Measurements from ENCODE around the gene DDX41. TPM values are rescaled to one million over a fixed set of nuclear protein-coding genes. Genes with fewer than 3 reads are reported as not detected.
A peak's percentile ranks its signal among the peaks of the same experiment; 100 is the strongest.

The DDX41 gene
- total and polyA plus RNA-seq, 2 donors (not counting 3 experiments of a cell fraction or from before 2014, with no cell fraction given), result 103 to 118 TPM

DNA sequence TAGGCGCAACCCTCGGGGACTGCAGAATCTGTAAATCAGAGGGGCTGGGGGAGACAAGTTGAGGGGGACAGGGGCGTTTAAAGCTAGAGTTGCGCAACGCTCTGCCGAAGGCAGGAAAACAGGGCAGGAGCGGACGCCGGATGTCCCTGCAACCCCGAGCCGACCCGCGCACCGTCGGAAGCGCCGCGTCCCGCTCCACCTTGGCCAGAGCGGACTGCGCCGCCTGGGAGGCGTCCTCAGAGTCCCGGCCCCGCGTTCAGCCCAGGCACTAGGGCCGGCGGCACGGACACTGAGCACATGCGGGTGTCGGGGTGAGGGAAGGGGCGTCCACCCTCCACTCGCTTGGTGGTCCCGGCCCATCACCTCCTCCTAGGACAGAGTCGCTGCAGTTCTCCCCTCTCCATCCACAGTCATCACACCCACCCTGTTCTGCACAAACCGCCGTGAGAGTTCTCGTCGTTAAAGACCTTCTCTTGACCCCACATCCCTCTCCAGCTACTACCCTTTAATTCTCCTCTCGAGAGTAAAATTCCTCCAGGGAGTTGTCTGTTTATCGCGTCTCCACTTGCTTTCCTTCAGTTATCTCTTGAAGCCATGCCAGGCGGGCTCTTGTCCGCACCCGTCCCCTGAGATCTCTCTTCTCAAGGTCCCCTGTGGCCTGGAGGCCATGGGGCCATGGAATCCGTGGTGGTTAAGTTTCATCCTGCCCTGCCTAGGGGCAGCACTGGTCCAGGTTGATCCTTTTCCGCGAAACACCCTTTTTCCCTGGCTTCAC lies 18.6 kb downstream of the DDX41 start:
- H3K4me1 ChIP-seq (ENCODE audit: control insufficient read depth, extremely low read depth, insufficient read depth, low read length), result peaks cover 34% of the 10 kb centered on the region
- H3K36me3 ChIP-seq (ENCODE audit: control insufficient read depth in 2 of 2, extremely low read depth in 1 of 2, insufficient read depth in 2 of 2, low read length in 2 of 2), result peaks cover 2 to 3% of the 10 kb centered on the region in 2 experiments
- H3K9me1 ChIP-seq (replicated peaks; ENCODE audit: control insufficient read depth, extremely low read depth, insufficient read depth, low read length), result no peaks in the 10 kb centered on the region
- dilution Hi-C loops (cut with MboI; ENCODE audit: extremely low pct_ligation_motif_present, low sequenced_read_pairs) (no loop called here), intact Hi-C loops (cut with micrococcal nuclease) (loop anchor here (10.0 kb wide), 2 partner anchors 617 to 963 kb away; partner anchors contain the start of genes N4BP3 and RNF44)
- TSS peak; percentile 28 for BruUV-seq (replicated peaks)
- peak overlapping the region; percentile 1 to 38 (median 31) for H3K4me3 ChIP-seq (replicated peaks in 1 of 3; ENCODE audit: insufficient read depth in 1 of 3, low read depth in 1 of 3, low read length in 3 of 3)
- TF ChIP-seq MYC (IDR thresholded peaks at IDR 0.05; ENCODE audit: low read depth, low read length) (no peak), POLR2AphosphoS5 (IDR thresholded peaks at IDR 0.05; ENCODE audit: insufficient read depth, low read depth, low read length) (no peak), POLR2A (IDR thresholded peaks at IDR 0.05; ENCODE audit: low read depth, low read length) (no peak), EZH2 (IDR thresholded peaks at IDR 0.05; ENCODE audit: borderline replicate concordance, low read depth, low read length, severe bottlenecking) (no peak), GATA2 (IDR thresholded peaks at IDR 0.05; ENCODE audit: insufficient read depth, insufficient read length, low read depth, low read length) (no peak), JUN (IDR thresholded peaks at IDR 0.05; ENCODE audit: borderline replicate concordance, insufficient read depth, insufficient read length, low read depth) (no peak), FOS (IDR thresholded peaks at IDR 0.05; ENCODE audit: borderline replicate concordance, insufficient read depth, low read length) (no peak)
- TF ChIP-seq, protein P1, sequence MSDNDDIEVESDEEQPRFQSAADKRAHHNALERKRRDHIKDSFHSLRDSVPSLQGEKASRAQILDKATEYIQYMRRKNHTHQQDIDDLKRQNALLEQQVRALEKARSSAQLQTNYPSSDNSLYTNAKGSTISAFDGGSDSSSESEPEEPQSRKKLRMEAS (IDR thresholded peaks at IDR 0.05; ENCODE audit: insufficient read depth, insufficient read length), result no peak
- TF ChIP-seq, protein P2, sequence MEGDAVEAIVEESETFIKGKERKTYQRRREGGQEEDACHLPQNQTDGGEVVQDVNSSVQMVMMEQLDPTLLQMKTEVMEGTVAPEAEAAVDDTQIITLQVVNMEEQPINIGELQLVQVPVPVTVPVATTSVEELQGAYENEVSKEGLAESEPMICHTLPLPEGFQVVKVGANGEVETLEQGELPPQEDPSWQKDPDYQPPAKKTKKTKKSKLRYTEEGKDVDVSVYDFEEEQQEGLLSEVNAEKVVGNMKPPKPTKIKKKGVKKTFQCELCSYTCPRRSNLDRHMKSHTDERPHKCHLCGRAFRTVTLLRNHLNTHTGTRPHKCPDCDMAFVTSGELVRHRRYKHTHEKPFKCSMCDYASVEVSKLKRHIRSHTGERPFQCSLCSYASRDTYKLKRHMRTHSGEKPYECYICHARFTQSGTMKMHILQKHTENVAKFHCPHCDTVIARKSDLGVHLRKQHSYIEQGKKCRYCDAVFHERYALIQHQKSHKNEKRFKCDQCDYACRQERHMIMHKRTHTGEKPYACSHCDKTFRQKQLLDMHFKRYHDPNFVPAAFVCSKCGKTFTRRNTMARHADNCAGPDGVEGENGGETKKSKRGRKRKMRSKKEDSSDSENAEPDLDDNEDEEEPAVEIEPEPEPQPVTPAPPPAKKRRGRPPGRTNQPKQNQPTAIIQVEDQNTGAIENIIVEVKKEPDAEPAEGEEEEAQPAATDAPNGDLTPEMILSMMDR (IDR thresholded peaks at IDR 0.05; ENCODE audit: extremely low read depth in 1 of 2, insufficient read depth in 1 of 2, low read depth in 1 of 2, low read length in 2 of 2), result no peak
- no peaks in the 10 kb centered on the region for H3K27me3 ChIP-seq (ENCODE audit: control insufficient read depth in 2 of 2, insufficient read depth in 2 of 2, low read length in 2 of 2)
- CTCF ChIA-PET, result interaction anchor here (0.9 to 2.5 kb wide), 4 partner anchors 21 to 108 kb away, joined by 3 to 12 read pairs (median 6); no protein-coding TSS in a partner anchor
- H3K4me2 ChIP-seq (ENCODE audit: insufficient read depth, low read length), result peak overlapping the region; percentile 60
- H3K9ac ChIP-seq (replicated peaks; ENCODE audit: extremely low read depth, insufficient read depth, low read length), result peak overlapping the region; percentile 39
- DNase-seq (ENCODE audit: low read depth, low spot score) (no peak), FAIRE-seq (peak; percentile 67)
- POLR2A ChIA-PET, result interaction anchor here (0.6 to 3.0 kb wide), 15 partner anchors 9 to 304 kb away, joined by 3 to 17 read pairs (median 5); partner anchors contain the start of genes DDX41, DOK3 and GRK6
- no peaks in the 10 kb centered on the region for H4K20me1 ChIP-seq (replicated peaks; ENCODE audit: control insufficient read depth, extremely low read depth, insufficient read depth, low read length)
- peak overlapping the region; percentile 22 for H2AFZ ChIP-seq (ENCODE audit: low read depth, low read length)
- no peaks in the 10 kb centered on the region for H3K9me3 ChIP-seq (replicated peaks; ENCODE audit: control insufficient read depth, insufficient read depth, low read length)
- peak overlapping the region; percentile 44 for H3K27ac ChIP-seq (ENCODE audit: insufficient read depth, low read depth, low read length)
- peaks cover 19% of the 10 kb centered on the region for H3K79me2 ChIP-seq (ENCODE audit: control insufficient read depth, insufficient read depth, low read length)

Measured in endothelial cell of umbilical vein (primary cell).